Mucosa of rectum (tissue), 2 donors: Measurements from ENCODE around the gene CPNE7.

Experiments used
- H3K27ac ChIP-seq, 2 donors: one replicate each; pipeline ENCODE4 v1.7.0; 2013; ENCODE audit warnings: inconsistent platforms in 2 of 2, low read depth in 2 of 2, low read length in 2 of 2
- H3K27me3 ChIP-seq, 2 donors: one replicate each; pipeline ENCODE4 v1.7.0; 2013; ENCODE audit warnings: low read length in 2 of 2; ENCODE audit not compliant: control insufficient read depth in 2 of 2, insufficient read depth in 2 of 2
- H3K36me3 ChIP-seq, 2 donors: one replicate each; pipeline ENCODE4 v1.7.0; 2013; ENCODE audit warnings: low read length in 2 of 2; ENCODE audit not compliant: control insufficient read depth in 2 of 2, insufficient read depth in 2 of 2
- H3K4me1 ChIP-seq, 2 donors: one replicate each; pipeline ENCODE4 v1.7.0; 2013; ENCODE audit warnings: low read length in 2 of 2, mild to moderate bottlenecking in 1 of 2; ENCODE audit not compliant: control insufficient read depth in 2 of 2, insufficient read depth in 2 of 2
- H3K4me3 ChIP-seq, 2 donors: one replicate each; pipeline ENCODE4 v1.7.0; 2013; ENCODE audit warnings: low read length in 2 of 2
- H3K9ac ChIP-seq, 2 donors: one replicate each; pipeline ENCODE4 v1.7.0; 2013; ENCODE audit warnings: low read length in 2 of 2, low read depth in 1 of 2, mild to moderate bottlenecking in 1 of 2
- H3K9me3 ChIP-seq, 2 donors: one replicate each; pipeline ENCODE4 v1.7.0; 2013; ENCODE audit warnings: low read length in 2 of 2; ENCODE audit not compliant: control insufficient read depth in 2 of 2
- donor health status: healthy.
- donor health status: Normal muscosa, but diverticular disease.

Gene CPNE7

GRCh38 chr16:89575247-89576152 is at the start of gene CPNE7:
CPNE7 (plus strand) TSS chr16:89575758; CDS start chr16:89575898, 140 bp downstream.
- no peaks in the 10 kb centered on the region for H3K36me3 ChIP-seq
- H3K9me3 ChIP-seq: no peaks in the 10 kb centered on the region
- peaks cover 11 to 17% of the 10 kb centered on the region in 2 donors for H3K27me3 ChIP-seq
- H3K27ac ChIP-seq: no peak within 1 kb of the TSS
- peaks cover 3 to 10% of the 10 kb centered on the region in 2 donors for H3K4me1 ChIP-seq
- peak within 1 kb of the TSS in 1 of 2 donors; percentile 39 for H3K9ac ChIP-seq
- peak within 1 kb of the TSS in 1 of 2 donors; percentile 8 for H3K4me3 ChIP-seq

GRCh38 chr16:89529097-89529496 is 46.5 kb upstream of the CPNE7 start:
- Histone ChIP-seq H3K4me3 (no peak overlapping the region), H3K4me1 (no peaks in the 10 kb centered on the region), H3K9me3 (no peaks in the 10 kb centered on the region), H3K9ac (no peak overlapping the region), H3K36me3 (peaks cover 64 to 72% of the 10 kb centered on the region in 2 donors), H3K27me3 (no peaks in the 10 kb centered on the region), H3K27ac (no peak overlapping the region)

GRCh38 chr16:89530401-89531381 is 44.9 kb upstream of the CPNE7 start:
- Histone ChIP-seq H3K9ac (no peak overlapping the region), H3K36me3 (peaks cover 64 to 72% of the 10 kb centered on the region in 2 donors), H3K4me1 (peaks cover 8 to 13% of the 10 kb centered on the region in 2 donors), H3K27ac (no peak overlapping the region), H3K9me3 (no peaks in the 10 kb centered on the region), H3K27me3 (no peaks in the 10 kb centered on the region), H3K4me3 (no peak overlapping the region)

- H3K4me1 ChIP-seq: peaks cover 8 to 17% of the 10 kb centered on the region in 2 donors
- no peak overlapping the region for H3K4me3 ChIP-seq
- H3K9me3 ChIP-seq: no peaks in the 10 kb centered on the region
- no peaks in the 10 kb centered on the region for H3K27me3 ChIP-seq
- no peak overlapping the region for H3K9ac ChIP-seq
- H3K36me3 ChIP-seq: peaks cover 55 to 65% of the 10 kb centered on the region in 2 donors
- no peak overlapping the region for H3K27ac ChIP-seq
Measured at GRCh38 chr16:89531821-89532526, 43.6 kb upstream of the CPNE7 start.

GRCh38 chr16:89534252-89534756 is 41.3 kb upstream of the CPNE7 start:
- H3K36me3 ChIP-seq: peaks cover 64 to 71% of the 10 kb centered on the region in 2 donors
- no peak overlapping the region for H3K9ac ChIP-seq
- peak overlapping the region; percentile 26 to 71 for H3K27ac ChIP-seq

GRCh38 chr16:89536371-89536770 is 39.2 kb upstream of the CPNE7 start:
- H3K27ac ChIP-seq: peak overlapping the region; percentile 62 to 77
- peaks cover 8 to 17% of the 10 kb centered on the region in 2 donors for H3K4me1 ChIP-seq
- H3K27me3 ChIP-seq: no peaks in the 10 kb centered on the region
- no peaks in the 10 kb centered on the region for H3K9me3 ChIP-seq
- H3K36me3 ChIP-seq: peaks cover 61 to 63% of the 10 kb centered on the region in 2 donors
- H3K4me3 ChIP-seq: no peak overlapping the region
- peak overlapping the region in 1 of 2 donors; percentile 47 for H3K9ac ChIP-seq

More at GRCh38 chr16:89534252-89534756, 41.3 kb upstream of the CPNE7 start:
- peaks cover 8 to 17% of the 10 kb centered on the region in 2 donors for H3K4me1 ChIP-seq
- no peak overlapping the region for H3K4me3 ChIP-seq
- H3K27me3 ChIP-seq: no peaks in the 10 kb centered on the region
- no peaks in the 10 kb centered on the region for H3K9me3 ChIP-seq

GRCh38 chr16:89536886-89537548 is 38.5 kb upstream of the CPNE7 start:
- no peak overlapping the region for H3K4me3 ChIP-seq
- H3K4me1 ChIP-seq: peaks cover 8 to 17% of the 10 kb centered on the region in 2 donors
- peak overlapping the region; percentile 62 to 71 for H3K27ac ChIP-seq
- no peaks in the 10 kb centered on the region for H3K9me3 ChIP-seq
- H3K9ac ChIP-seq: peak overlapping the region in 1 of 2 donors; percentile 47
- peaks cover 59% of the 10 kb centered on the region in 2 donors for H3K36me3 ChIP-seq
- no peaks in the 10 kb centered on the region for H3K27me3 ChIP-seq

- peaks cover 54 to 59% of the 10 kb centered on the region in 2 donors for H3K36me3 ChIP-seq
- H3K27ac ChIP-seq: no peak overlapping the region
- no peaks in the 10 kb centered on the region for H3K9me3 ChIP-seq
- H3K27me3 ChIP-seq: no peaks in the 10 kb centered on the region
- no peak overlapping the region for H3K9ac ChIP-seq
- H3K4me1 ChIP-seq: peaks cover 8 to 17% of the 10 kb centered on the region in 2 donors
- no peak overlapping the region for H3K4me3 ChIP-seq
Measured at GRCh38 chr16:89537549-89537925, 38.0 kb upstream of the CPNE7 start.

- H3K9ac ChIP-seq: no peak overlapping the region
- no peaks in the 10 kb centered on the region for H3K9me3 ChIP-seq
- no peaks in the 10 kb centered on the region for H3K27me3 ChIP-seq
- H3K27ac ChIP-seq: no peak overlapping the region
- H3K36me3 ChIP-seq: peaks cover 52 to 57% of the 10 kb centered on the region in 2 donors
- H3K4me3 ChIP-seq: no peak overlapping the region
- peaks cover 8 to 17% of the 10 kb centered on the region in 2 donors for H3K4me1 ChIP-seq
Measured at GRCh38 chr16:89538286-89538685, 37.3 kb upstream of the CPNE7 start.
